Measurements from ENCODE around the gene JMJD8. TPM values are rescaled to one million over a fixed set of nuclear protein-coding genes. Genes with fewer than 3 reads are reported as not detected.
A peak's percentile ranks its signal among the peaks of the same experiment; 100 is the strongest.

Gene JMJD8
- total and polyA plus RNA-seq, 9 of the 15 experiments (the other 6 are each of a cell fraction or from before 2014, with no cell fraction given): 1.2 to 50.6 (median 29.3) TPM

GRCh38 chr16:684071-684794, at the start of gene JMJD8 (continued):
- TF ChIP-seq MXD1 (CRISPR knock-in tag; IDR thresholded peaks at IDR 0.05; ENCODE audit: borderline replicate concordance, poor library complexity, severe bottlenecking): no peak
- TF ChIP-seq ZFP1 (CRISPR knock-in tag; IDR thresholded peaks at IDR 0.05): no peak
- TF ChIP-seq ETS2 (tag; IDR thresholded peaks at IDR 0.05; ENCODE audit: borderline replicate concordance, poor library complexity, severe bottlenecking): no peak
- TF ChIP-seq GABPB1 (CRISPR knock-in tag; IDR thresholded peaks at IDR 0.05): peak; percentile 96
- TF ChIP-seq TGIF2 (CRISPR knock-in tag; IDR thresholded peaks at IDR 0.05): no peak
- TF ChIP-seq ZNF740 (CRISPR knock-in tag; IDR thresholded peaks at IDR 0.05): 0 out of 2 replicates have a peak, but pooled peaks have one; percentile 28
- TF ChIP-seq ZNF740 (tag; IDR thresholded peaks at IDR 0.05): no peak
- TF ChIP-seq PHB2 (IDR thresholded peaks at IDR 0.05; ENCODE audit: low read depth): no peak
- no peak for TF ChIP-seq GTF2E2 (tag; IDR thresholded peaks at IDR 0.05)
- TF ChIP-seq CXXC5 (CRISPR knock-in tag; IDR thresholded peaks at IDR 0.05): peak; percentile 72
- no peak for TF ChIP-seq NR3C1 (CRISPR knock-in tag; IDR thresholded peaks at IDR 0.05)
- no peak for TF ChIP-seq RUNX1 (IDR thresholded peaks at IDR 0.05; ENCODE audit: low read depth)
- peak; percentile 97 for TF ChIP-seq ZBTB40 (IDR thresholded peaks at IDR 0.05)
- TF ChIP-seq ZBTB40 (CRISPR knock-in tag; IDR thresholded peaks at IDR 0.05): no peak
- TF ChIP-seq PHTF2 (CRISPR knock-in tag; IDR thresholded peaks at IDR 0.05): no peak
- no peak for TF ChIP-seq BRF2 (IDR thresholded peaks at IDR 0.05; ENCODE audit: borderline replicate concordance, insufficient read depth, insufficient read length)

All from K562 (cell line).